ENCODE data around the gene JDP2. TPM values are rescaled to one million over a fixed set of nuclear protein-coding genes. Genes with fewer than 3 reads are reported as not detected.

Gene JDP2
- total and polyA plus RNA-seq, 4 donors: 20.9 to 50.2 (median 44.0) TPM

DNA sequence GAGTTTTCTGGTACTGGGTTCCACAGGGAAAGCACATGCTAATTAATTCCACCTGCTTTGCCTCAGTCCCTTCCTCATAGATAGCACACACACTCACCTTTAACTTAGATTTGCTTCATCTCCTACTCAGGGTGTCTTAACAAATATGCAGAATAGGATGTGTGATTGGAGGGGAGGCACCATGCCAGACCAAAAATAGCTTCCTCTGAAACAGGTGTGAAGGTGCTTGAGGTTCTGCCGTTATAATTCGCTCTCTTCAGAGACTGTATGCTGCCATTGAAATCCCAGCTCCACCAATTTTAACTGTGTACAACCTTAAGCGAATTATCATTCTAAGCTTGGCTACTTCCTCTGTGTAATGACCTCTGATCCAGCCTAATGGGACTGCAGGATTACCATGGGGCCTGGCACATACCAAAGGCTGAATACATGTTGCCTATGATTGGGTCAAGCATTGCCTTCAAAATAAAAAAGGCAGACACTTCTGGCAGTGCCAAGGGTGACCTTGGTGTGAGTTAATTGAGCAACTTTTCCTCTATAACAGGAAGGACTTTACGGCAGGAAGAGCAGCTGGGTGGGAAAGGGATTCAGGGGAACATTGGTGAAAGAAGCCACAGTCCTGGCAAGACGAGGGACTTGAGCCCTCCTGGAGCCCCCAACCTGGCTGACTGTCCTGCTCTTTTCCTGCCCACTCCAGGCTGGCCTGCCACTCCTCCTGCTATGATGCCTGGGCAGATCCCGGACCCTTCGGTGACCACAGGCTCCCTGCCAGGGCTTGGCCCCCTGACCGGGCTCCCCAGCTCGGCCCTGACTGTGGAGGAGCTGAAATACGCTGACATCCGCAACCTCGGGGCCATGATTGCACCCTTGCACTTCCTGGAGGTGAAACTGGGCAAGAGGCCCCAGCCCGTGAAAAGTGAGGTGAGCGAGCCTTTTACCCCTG is 9.7 kb downstream of the JDP2 start:
- WGBS, 2 donors: 90 to 92% methylated on average over 14 of the region's 14 CpGs
- no peaks in the 10 kb centered on the region for H3K4me1 ChIP-seq (ENCODE audit: control insufficient read depth in 1 of 2, insufficient read depth in 2 of 2, low read length in 2 of 2)

GRCh38 chr14:75438486-75439080 is 10.8 kb downstream of the JDP2 start:
- ATAC-seq (ENCODE audit: low FRiP score) (no peak), DNase-seq (no peak)
- peaks cover 0 to 1% of the 10 kb centered on the region in 2 donors for H3K36me3 ChIP-seq (ENCODE audit: control insufficient read depth in 1 of 2, insufficient read depth in 2 of 2, low read length in 1 of 2)
- no peak overlapping the region for H3K27ac ChIP-seq (ENCODE audit: low read depth in 1 of 2, low read length in 2 of 2)
- no peaks in the 10 kb centered on the region for H3K9me3 ChIP-seq (ENCODE audit: control insufficient read depth, low read length)
- no peak overlapping the region for H3K4me3 ChIP-seq (ENCODE audit: low read length in 2 of 2)
- H3K4me1 ChIP-seq (ENCODE audit: control insufficient read depth in 1 of 2, insufficient read depth in 2 of 2, low read length in 2 of 2): no peaks in the 10 kb centered on the region
- no peaks in the 10 kb centered on the region for H3K27me3 ChIP-seq (ENCODE audit: control insufficient read depth in 1 of 2, insufficient read depth in 2 of 2, low read length in 1 of 2)
- intact Hi-C loops (cut with DNase I): no loop called here
- 66 to 74% methylated on average over 16 of the region's 16 CpGs for WGBS, 2 donors

More for the DNA sequence above, 9.7 kb downstream of the JDP2 start:
- Histone ChIP-seq H3K36me3 (ENCODE audit: control insufficient read depth in 1 of 2, insufficient read depth in 2 of 2, low read length in 1 of 2) (no peaks in the 10 kb centered on the region), H3K27me3 (ENCODE audit: control insufficient read depth in 1 of 2, insufficient read depth in 2 of 2, low read length in 1 of 2) (no peaks in the 10 kb centered on the region), H3K27ac (ENCODE audit: low read depth in 1 of 2, low read length in 2 of 2) (no peak overlapping the region), H3K4me3 (ENCODE audit: low read length in 2 of 2) (no peak overlapping the region), H3K9me3 (ENCODE audit: control insufficient read depth, low read length) (no peaks in the 10 kb centered on the region)
- no peak for ATAC-seq (ENCODE audit: low FRiP score)
- no peak for DNase-seq
- intact Hi-C loops (cut with DNase I): no loop called here

DNA sequence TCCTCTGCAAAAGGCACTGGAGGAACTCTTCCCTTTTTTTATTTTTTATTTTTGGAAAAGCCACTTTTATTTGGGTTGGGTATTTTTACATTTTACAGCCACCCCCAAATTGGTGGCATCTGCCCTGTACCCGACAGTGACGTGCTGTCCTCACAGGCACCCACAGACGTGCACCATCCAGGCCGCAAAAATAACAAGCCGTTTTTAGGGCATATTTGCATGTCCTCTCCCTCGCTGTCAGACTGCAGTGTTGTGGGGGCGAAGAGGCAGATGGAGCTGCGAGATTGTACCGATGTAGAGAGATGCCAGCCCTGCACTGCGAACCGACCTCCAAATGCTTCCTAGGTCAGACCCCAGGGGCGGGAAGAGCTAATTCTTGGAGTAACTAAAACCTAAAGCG is 12.2 kb downstream of the JDP2 start:
- no peaks in the 10 kb centered on the region for H3K9me3 ChIP-seq (ENCODE audit: control insufficient read depth, low read length)
- DNase-seq: no peak
- no peaks in the 10 kb centered on the region for H3K27me3 ChIP-seq (ENCODE audit: control insufficient read depth in 1 of 2, insufficient read depth in 2 of 2, low read length in 1 of 2)
- no peak overlapping the region for H3K27ac ChIP-seq (ENCODE audit: low read depth in 1 of 2, low read length in 2 of 2)
- WGBS, 2 donors: 88 to 90% methylated on average over 13 of the region's 13 CpGs
- ATAC-seq (ENCODE audit: low FRiP score): no peak
- intact Hi-C loops (cut with DNase I): no loop called here
- H3K4me1 ChIP-seq (ENCODE audit: control insufficient read depth in 1 of 2, insufficient read depth in 2 of 2, low read length in 2 of 2): no peaks in the 10 kb centered on the region
- no peak overlapping the region for H3K4me3 ChIP-seq (ENCODE audit: low read length in 2 of 2)
- H3K36me3 ChIP-seq (ENCODE audit: control insufficient read depth in 1 of 2, insufficient read depth in 2 of 2, low read length in 1 of 2): peaks cover 0 to 1% of the 10 kb centered on the region in 2 donors

DNA sequence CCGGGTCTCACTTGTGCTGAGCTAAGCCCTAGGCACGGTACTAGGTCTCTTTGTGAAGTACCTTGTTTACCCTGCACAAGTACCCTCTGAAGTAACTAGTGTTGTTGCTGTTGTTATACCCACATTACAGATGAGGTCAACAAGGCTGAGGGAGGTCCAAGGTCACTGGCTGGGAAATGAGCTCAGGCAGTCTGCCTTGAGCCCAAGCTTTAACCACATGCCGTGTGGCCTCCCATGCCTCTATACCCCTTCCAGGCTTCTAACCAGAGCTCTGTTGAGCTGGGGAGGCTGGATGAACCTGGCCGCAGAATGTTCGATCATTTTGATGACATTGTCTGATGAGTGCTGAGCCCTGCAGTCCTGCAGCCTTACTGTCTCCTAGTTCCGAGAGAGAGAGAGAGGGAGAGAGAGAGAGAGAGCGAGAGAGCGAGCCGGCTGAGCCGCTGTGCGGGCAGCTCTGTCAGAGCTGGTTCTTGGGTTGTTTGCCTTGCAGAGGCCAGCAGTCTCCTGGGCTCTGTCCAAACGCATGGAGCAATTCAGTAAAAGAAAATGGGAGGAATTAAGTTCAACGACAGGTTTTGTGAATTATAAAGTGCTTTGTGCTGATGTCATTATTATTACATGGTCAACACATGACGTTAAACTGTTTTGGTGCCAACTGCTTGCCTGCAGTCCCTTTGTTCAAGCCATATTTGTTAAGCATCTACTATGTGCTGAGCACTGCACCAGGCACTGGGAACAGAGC is 13.1 kb downstream of the JDP2 start:
- Histone ChIP-seq H3K9me3 (ENCODE audit: control insufficient read depth, low read length) (no peaks in the 10 kb centered on the region), H3K27me3 (ENCODE audit: control insufficient read depth in 1 of 2, insufficient read depth in 2 of 2, low read length in 1 of 2) (no peaks in the 10 kb centered on the region), H3K36me3 (ENCODE audit: control insufficient read depth in 1 of 2, insufficient read depth in 2 of 2, low read length in 1 of 2) (peaks cover 0 to 1% of the 10 kb centered on the region in 2 donors), H3K4me3 (ENCODE audit: low read length in 2 of 2) (no peak overlapping the region), H3K27ac (ENCODE audit: low read depth in 1 of 2, low read length in 2 of 2) (peak overlapping the region; percentile 46 to 63), H3K4me1 (ENCODE audit: control insufficient read depth in 1 of 2, insufficient read depth in 2 of 2, low read length in 2 of 2) (no peaks in the 10 kb centered on the region)
- intact Hi-C loops (cut with DNase I): no loop called here
- WGBS, 2 donors: 14 to 16% methylated on average over 14 of the region's 14 CpGs
- peak; percentile 86 for ATAC-seq (ENCODE audit: low FRiP score)
- peak in 1 of 2 donors; percentile 84 for DNase-seq

- Histone ChIP-seq H3K27me3 (ENCODE audit: control insufficient read depth in 1 of 2, insufficient read depth in 2 of 2, low read length in 1 of 2) (no peaks in the 10 kb centered on the region), H3K27ac (ENCODE audit: low read depth in 1 of 2, low read length in 2 of 2) (peak overlapping the region; percentile 46 to 63), H3K36me3 (ENCODE audit: control insufficient read depth in 1 of 2, insufficient read depth in 2 of 2, low read length in 1 of 2) (peaks cover 0 to 1% of the 10 kb centered on the region in 2 donors), H3K4me1 (ENCODE audit: control insufficient read depth in 1 of 2, insufficient read depth in 2 of 2, low read length in 2 of 2) (no peaks in the 10 kb centered on the region), H3K4me3 (ENCODE audit: low read length in 2 of 2) (no peak overlapping the region), H3K9me3 (ENCODE audit: control insufficient read depth, low read length) (no peaks in the 10 kb centered on the region)
- WGBS, 2 donors: 71 to 82% methylated on average over 6 of the region's 6 CpGs
- intact Hi-C loops (cut with DNase I): no loop called here
- no peak for DNase-seq
- ATAC-seq (ENCODE audit: low FRiP score): no peak
Observed at GRCh38 chr14:75441728-75442127, 13.9 kb downstream of the JDP2 start.

- H3K4me1 ChIP-seq (ENCODE audit: control insufficient read depth in 1 of 2, insufficient read depth in 2 of 2, low read length in 2 of 2): no peaks in the 10 kb centered on the region
- WGBS, 2 donors: 96 to 98% methylated on average over 4 of the region's 4 CpGs
- no peak overlapping the region for H3K4me3 ChIP-seq (ENCODE audit: low read length in 2 of 2)
Observed at GRCh38 chr14:75442166-75442565, 14.3 kb downstream of the JDP2 start.

DNA sequence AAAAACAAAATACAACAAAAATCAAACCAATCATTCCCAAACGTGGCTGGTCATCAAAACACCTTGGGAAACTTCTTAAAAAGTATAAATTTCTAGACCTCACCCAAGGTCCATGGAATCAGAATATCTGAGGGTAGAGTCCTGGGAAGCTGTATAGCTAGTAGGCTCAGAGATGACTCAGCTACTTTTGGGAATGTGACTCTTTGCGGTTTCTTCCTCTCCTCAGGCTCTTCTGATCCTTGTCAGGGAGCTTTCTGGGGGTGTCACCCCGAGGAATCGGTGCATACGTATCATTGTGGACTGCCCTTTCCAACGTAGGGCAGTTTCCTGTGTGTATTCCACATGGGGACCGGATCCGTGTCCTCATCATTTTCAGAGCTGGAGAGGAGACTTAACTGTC is 14.8 kb downstream of the JDP2 start:
- no peak overlapping the region for H3K27ac ChIP-seq (ENCODE audit: low read depth in 1 of 2, low read length in 2 of 2)
- H3K9me3 ChIP-seq (ENCODE audit: control insufficient read depth, low read length): no peaks in the 10 kb centered on the region
- no peaks in the 10 kb centered on the region for H3K27me3 ChIP-seq (ENCODE audit: control insufficient read depth in 1 of 2, insufficient read depth in 2 of 2, low read length in 1 of 2)
- H3K4me1 ChIP-seq (ENCODE audit: control insufficient read depth in 1 of 2, insufficient read depth in 2 of 2, low read length in 2 of 2): no peaks in the 10 kb centered on the region
- no peak for DNase-seq
- ATAC-seq (ENCODE audit: low FRiP score): no peak
- 82 to 84% methylated on average over 8 of the region's 8 CpGs for WGBS, 2 donors
- H3K36me3 ChIP-seq (ENCODE audit: control insufficient read depth in 1 of 2, insufficient read depth in 2 of 2, low read length in 1 of 2): peaks cover 0 to 1% of the 10 kb centered on the region in 2 donors
- intact Hi-C loops (cut with DNase I): no loop called here
- no peak overlapping the region for H3K4me3 ChIP-seq (ENCODE audit: low read length in 2 of 2)

More at GRCh38 chr14:75442166-75442565, 14.3 kb downstream of the JDP2 start:
- Histone ChIP-seq H3K27me3 (ENCODE audit: control insufficient read depth in 1 of 2, insufficient read depth in 2 of 2, low read length in 1 of 2) (no peaks in the 10 kb centered on the region), H3K9me3 (ENCODE audit: control insufficient read depth, low read length) (no peaks in the 10 kb centered on the region), H3K27ac (ENCODE audit: low read depth in 1 of 2, low read length in 2 of 2) (peak overlapping the region in 1 of 2 donors; percentile 63), H3K36me3 (ENCODE audit: control insufficient read depth in 1 of 2, insufficient read depth in 2 of 2, low read length in 1 of 2) (peaks cover 0 to 1% of the 10 kb centered on the region in 2 donors)
- DNase-seq (no peak), ATAC-seq (ENCODE audit: low FRiP score) (no peak)
- intact Hi-C loops (cut with DNase I): no loop called here

DNA sequence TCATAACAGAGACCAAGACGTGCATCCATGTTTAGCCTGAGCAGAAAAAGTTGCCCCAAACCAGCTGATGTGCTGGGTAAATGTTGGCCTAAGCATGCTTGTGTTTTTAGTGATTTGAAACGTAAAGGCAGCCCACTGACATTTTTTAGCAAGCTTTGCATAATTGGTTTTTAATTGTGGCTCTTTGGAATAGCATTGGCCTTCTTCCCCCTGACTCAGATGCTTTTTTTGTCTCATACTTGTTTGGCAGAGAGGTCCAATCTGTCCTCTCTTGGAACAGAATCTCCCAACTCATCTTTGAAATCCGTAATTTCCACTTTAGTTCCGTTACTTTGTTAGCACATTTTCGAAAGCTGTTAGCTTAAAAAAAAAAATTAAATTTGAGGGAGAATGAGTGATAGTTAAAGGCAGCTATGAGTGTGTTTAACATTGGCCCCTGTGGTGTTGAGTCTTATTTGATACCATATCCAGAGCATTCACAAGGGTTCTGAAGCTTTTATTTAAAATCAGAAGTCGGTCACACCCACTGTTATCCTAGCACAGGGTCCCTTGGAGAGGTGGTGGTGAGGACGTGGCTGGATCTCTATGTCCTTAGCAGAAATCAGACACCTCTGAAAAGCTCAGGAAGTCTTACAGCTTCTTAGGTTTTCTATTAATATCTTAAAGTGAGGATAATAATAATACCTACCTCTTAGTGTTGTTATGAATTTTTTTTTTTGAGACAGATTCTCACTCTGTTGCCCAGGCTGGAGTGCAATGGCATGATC is 15.6 kb downstream of the JDP2 start:
- no peaks in the 10 kb centered on the region for H3K27me3 ChIP-seq (ENCODE audit: control insufficient read depth in 1 of 2, insufficient read depth in 2 of 2, low read length in 1 of 2)
- intact Hi-C loops (cut with DNase I): no loop called here
- no peak overlapping the region for H3K4me3 ChIP-seq (ENCODE audit: low read length in 2 of 2)
- no peaks in the 10 kb centered on the region for H3K9me3 ChIP-seq (ENCODE audit: control insufficient read depth, low read length)
- no peak for ATAC-seq (ENCODE audit: low FRiP score)
- no peaks in the 10 kb centered on the region for H3K4me1 ChIP-seq (ENCODE audit: control insufficient read depth in 1 of 2, insufficient read depth in 2 of 2, low read length in 2 of 2)
- DNase-seq: no peak
- WGBS, 2 donors: 76 to 81% methylated on average over 7 of the region's 7 CpGs
- H3K27ac ChIP-seq (ENCODE audit: low read depth in 1 of 2, low read length in 2 of 2): no peak overlapping the region
- peaks cover 0 to 1% of the 10 kb centered on the region in 2 donors for H3K36me3 ChIP-seq (ENCODE audit: control insufficient read depth in 1 of 2, insufficient read depth in 2 of 2, low read length in 1 of 2)
